NCI-H1930 (cell line): ENCODE data around the gene IGF2.

ENCODE experiments used
- DNase-seq, 2 experiments: peaks; one replicate each; lab custom pipeline; 2025; lab: John Stamatoyannopoulos, UW

IGF2 gene

GRCh38 chr11:2122907-2123627 lies 16.1 kb downstream of the IGF2 start:
- no peak for DNase-seq

- DNase-seq = no peak
These were observed 16.8 kb downstream of the IGF2 start for GRCh38 chr11:2122222-2122906.

DNA sequence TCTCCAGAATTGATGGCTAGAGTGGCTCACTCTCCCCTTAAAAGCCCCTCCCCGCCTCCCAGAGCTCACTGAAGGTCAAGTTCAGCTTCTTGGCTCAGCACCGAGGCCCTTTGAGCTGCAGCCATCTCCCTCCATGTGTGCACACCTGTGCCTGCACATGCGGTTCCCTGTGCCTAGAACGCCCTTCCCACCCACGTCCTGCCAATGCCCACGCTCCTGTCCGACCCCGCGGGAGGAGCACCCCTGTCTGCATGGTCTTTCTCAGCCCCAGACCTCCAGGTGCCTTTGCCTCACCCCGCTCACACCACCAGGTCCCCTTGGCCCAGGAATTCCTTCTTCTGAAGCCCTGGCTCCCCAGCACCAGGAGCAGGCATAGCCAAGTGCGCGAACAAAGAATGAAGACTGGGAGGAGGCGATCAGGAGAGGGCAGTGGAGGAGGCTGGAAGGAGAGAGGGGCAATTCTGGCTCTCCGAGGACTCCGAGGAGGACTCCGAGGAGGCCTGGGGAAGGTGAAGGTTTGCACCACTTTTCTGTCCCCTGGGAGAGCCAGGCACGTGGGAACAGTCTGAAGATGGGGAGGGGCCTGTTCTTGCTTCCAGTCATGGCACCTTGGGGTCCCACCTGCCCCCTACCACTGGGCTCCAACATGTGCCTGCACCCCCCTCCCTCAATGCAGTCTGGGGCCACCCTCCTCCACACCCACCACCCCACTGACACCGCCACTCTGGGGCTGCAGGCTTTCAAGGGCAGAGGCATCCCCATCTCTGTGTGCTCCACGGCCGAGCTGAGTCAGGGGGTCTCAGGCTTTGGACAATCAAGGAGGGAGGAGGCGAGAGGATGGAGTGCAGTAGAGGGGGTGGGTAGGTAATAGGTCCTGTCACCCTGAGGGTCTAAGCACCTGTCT lies 17.7 kb downstream of the IGF2 start:
- DNase-seq = no peak

GRCh38 chr11:2120359-2121100 lies 18.7 kb downstream of the IGF2 start:
- DNase-seq = no peak

DNA sequence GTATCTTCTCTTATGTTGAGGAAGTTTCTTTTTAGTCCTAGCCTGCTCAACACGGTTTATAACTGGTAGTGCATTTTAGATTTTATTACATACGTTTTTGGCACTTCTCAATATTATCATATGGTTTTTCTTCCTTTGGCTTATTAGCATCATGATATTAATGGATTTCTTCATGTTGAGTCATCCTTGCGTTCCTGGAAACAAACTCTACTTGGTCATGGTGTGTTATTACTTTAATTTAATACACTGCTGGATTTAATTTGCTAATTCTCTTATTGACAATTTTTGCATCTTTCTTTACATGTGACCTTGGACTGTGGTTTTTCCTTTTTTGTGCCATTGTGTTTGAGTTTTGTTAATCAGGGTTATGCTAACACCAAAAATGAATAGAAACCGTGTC lies 20.5 kb downstream of the IGF2 start:
- DNase-seq = no peak

GRCh38 chr11:2116680-2117079 lies 22.5 kb downstream of the IGF2 start:
- DNase-seq = no peak

DNA sequence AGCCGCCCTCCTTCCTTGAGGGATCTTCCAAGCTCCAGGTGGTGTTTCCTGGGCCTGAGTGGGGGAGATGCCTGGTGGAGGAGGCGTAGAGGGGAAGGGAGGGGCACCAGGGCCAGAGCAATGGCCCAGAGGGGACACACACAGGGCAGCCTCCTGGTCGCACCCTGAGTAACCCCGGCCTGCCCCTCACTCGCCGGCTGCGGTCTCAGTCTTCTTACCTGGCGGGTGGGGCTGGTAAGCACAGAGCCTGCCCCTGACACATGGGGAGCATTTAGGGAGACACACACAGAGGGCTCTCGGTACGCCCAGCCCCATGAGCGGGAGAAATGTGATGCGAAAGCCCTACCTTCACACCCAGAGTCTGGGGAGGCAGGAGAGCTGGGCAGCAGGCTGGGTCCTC lies 23.9 kb downstream of the IGF2 start:
- no peak for DNase-seq

- no peak for DNase-seq
These were observed 24.6 kb downstream of the IGF2 start for GRCh38 chr11:2114430-2115241.

DNA sequence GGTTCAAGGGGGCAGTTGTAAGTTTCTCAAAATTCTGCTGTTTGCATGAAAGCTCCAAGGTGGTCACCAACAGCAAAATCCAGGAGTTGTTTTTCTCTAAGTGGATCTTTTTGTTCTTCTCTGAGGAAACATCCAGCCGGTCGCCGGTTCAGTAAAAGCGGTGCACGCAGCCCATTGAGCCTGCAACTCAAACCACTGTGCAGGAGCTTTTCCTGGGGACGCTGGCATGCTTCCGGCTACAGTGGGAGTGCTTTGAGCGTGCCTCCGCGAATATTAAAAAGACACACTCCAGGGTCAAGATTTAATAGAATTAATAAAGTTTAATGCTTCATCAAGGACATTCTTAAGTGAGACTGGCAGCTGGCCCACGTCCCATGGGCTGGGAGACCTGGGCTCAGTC lies 25.4 kb downstream of the IGF2 start:
- no peak for DNase-seq

GRCh38 chr11:2110521-2110920 lies 28.7 kb downstream of the IGF2 start:
- no peak for DNase-seq

GRCh38 chr11:2109541-2110019 lies 29.6 kb downstream of the IGF2 start:
- DNase-seq = no peak

DNA sequence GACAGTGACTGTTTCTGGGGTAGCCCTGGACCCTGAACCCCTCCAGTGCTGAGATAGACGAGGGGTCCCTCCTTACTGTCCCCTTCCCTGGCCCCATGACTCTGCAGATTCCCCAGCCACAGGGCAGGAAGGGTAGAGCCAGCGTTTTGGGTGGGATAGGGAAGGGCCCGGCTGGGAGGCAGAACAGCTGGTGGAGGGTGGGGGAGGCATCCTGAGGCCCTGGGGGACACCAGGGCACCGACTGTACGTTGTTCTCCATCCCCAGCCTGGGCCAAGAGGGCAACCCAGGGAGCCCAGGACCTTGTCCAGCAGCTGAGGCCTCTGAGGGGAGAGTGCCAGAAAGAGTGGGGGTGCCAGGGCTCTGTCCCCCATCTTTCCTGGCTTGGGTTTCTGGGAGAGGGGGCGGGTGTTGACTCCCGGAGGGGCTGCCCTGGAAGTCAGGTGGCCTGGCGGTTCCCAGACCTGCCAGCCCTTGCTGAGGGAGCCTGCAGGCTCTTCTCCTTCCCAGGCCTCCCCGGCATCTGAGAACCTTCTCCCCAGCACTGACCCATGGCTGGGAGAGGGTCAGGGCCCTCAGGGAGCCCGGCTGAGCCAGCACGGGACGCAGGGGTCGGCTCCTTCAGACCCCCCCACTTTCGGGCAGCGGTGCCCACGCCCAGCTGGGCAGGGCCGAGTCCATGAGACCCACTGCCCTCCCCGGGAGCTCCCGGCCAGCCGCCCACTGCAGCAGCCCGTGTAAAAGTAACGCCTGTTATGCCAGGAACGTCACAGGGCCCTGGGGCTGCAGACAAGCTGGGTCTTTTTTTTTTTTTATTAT lies 30.3 kb downstream of the IGF2 start:
- no peak for DNase-seq

GRCh38 chr11:2107941-2108630 lies 31.1 kb downstream of the IGF2 start:
- DNase-seq = no peak

DNA sequence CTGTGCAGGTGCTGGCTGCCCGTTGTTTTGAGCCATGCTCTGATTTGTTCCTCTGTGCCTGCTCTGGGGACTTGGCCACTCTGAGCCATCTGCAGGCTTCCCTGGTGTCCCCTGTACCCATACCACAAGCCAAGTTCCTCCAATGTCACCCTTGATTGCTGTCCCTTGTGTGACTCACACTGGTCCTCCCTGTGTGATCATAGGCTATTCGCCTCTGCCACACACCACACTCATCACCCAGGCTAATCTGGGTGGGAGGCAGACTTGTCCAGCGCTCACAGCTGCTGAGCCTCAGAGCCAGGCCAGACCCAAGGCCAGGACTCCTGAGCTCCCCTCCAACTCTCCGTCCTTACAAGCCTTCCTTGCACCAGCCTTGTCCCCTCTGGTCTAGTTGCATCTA lies 31.7 kb downstream of the IGF2 start:
- DNase-seq = no peak

DNA sequence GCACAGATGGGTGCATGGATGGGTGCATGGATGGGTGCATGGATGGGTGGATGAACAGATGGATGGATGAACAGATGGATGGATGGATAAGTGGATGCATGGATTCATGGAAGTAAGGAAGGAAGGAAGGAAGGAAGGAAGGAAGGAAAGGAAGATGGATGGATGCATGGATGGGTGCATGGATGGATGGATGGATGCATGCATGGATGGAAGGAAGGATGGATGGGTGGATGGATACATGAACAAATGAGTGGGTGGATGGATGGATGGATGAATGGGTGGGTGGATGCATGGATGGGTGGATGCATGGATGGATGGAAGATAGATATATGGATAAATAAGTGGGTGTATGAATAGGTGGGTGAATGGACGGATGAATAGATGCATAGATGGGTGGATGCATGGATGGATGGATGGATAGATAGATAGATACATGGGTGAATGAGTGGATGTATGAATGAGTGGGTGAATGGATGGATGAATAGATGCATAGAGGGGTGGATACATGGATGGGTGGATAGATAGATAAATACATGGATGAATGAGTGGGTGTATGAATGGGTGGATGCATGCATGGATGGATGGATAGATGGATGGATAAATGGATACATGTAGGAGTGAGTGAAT lies 32.5 kb downstream of the IGF2 start:
- no peak for DNase-seq

DNA sequence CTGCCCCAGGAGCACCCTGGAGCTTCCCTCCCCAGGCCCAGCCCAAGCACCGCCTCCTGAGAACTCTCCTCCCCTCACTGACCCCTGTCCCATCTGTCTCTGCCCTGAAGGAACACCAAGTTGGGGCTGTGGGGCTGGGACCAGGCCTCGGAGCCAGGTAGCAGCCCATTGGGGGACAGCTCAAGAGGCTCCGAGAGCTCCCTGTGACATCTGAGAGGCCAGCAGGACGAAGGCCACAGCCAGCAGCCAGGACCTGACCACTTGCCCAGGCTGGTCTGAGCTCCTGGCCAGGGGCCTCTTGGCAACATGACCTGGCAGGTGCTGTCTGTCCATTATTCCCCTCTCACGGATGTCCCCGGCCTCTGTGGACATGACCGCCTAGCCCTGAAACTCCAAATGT lies 33.7 kb downstream of the IGF2 start:
- DNase-seq = no peak

DNA sequence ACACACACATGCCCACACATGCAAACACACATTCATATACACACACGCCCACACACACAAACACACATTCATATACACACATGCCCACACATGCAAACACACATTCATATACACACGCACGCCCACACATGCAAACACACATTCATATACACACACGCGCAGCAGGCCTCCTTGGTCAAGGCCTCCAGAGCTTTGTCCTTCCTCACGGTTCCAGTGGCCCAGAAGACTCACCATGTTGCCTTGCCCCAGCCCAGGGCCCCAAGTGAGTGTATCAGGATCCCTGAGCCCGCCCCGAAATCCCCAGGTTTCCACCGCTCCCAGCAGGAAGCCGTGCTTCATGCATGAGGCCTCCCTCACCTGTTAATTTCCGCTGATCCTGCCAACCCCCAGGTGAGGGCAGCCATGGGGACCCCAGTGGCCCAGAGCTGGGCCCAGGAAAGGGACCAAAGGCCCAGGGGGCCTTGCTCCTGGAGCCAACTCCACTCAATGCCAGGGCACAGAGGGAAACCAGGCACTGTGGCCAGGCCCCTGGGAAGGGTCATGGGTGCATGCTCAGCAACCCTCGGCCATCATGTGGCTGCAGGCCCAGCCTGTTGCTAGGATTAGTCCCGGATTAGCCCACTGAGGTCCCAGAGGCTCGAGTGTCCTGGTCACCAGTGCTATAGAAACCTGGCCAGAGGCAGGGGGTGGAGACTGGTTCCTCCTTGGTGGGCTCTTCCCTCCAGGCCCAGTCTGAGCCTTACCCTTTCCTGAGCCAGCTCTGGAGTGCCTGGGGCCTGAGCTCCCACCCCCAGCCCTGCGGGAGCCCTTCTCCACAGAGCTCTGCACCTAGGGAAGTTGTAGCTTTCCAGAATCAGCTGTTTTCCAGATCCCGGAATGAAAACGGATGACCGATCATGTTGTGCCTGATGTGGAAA lies 34.4 kb downstream of the IGF2 start:
- no peak for DNase-seq
